Neural progenitor cell (in vitro differentiated cells): ENCODE results near the gene AGPAT4. TPM values are rescaled to one million over a fixed set of nuclear protein-coding genes. Genes with fewer than 3 reads are reported as not detected.
"Not testable (repeated sequence)": the region's sequence is repeated elsewhere in the genome, so short reads cannot be mapped to it uniquely, and the experiment has no call there.

Source experiments
- DNase-seq: peaks from one replicate; pipeline ENCODE4 v3.0.0-alpha.2; 2016; ENCODE audit warnings: low spot score
- H2AFZ ChIP-seq: fragments of 200-600 bp; sonication (generic); replicated peaks from 2 replicates; pipeline ENCODE4 v1.6.1; 2016; ENCODE audit warnings: antibody characterized with exemption
- H3F3A ChIP-seq: fragments of 200-600 bp; sonication (generic); 2 replicates; pipeline ENCODE4 v1.6.1; 2016; ENCODE audit warnings: antibody characterized with exemption, low read depth
- H3K27ac ChIP-seq: fragments of 200-600 bp; sonication (generic); 2 replicates; pipeline ENCODE4 v1.5.1; 2016; ENCODE audit warnings: mild to moderate bottlenecking
- H3K27me3 ChIP-seq: fragments of 200-600 bp; sonication (generic); 2 replicates; pipeline ENCODE4 v1.6.1; 2016; ENCODE audit warnings: mild to moderate bottlenecking, moderate library complexity
- H3K36me3 ChIP-seq: fragments of 200-600 bp; sonication (generic); 2 replicates; pipeline ENCODE4 v1.5.1; 2016
- H3K4me1 ChIP-seq: fragments of 200-600 bp; sonication (generic); 2 replicates; pipeline ENCODE4 v1.6.1; 2016; ENCODE audit warnings: mixed run types
- H3K4me2 ChIP-seq: fragments of 200-600 bp; sonication (generic); 2 replicates; pipeline ENCODE4 v1.6.1; 2016
- H3K4me3 ChIP-seq: fragments of 200-600 bp; sonication (generic); 2 replicates; pipeline ENCODE4 v1.5.1; 2016
- H3K79me2 ChIP-seq: fragments of 200-600 bp; sonication (generic); 2 replicates; pipeline ENCODE4 v1.6.1; 2016; ENCODE audit warnings: low read depth
- H3K9ac ChIP-seq: fragments of 200-600 bp; sonication (generic); 2 replicates; pipeline ENCODE4 v1.6.1; 2016
- H3K9me3 ChIP-seq: fragments of 200-600 bp; sonication (generic); 2 replicates; pipeline ENCODE4 v1.5.1; 2016; ENCODE audit warnings: low read depth
- H4K20me1 ChIP-seq: fragments of 200-600 bp; sonication (generic); 2 replicates; pipeline ENCODE4 v1.6.1; 2016; ENCODE audit warnings: low read depth
- H3K27ac Mint-ChIP-seq: 3 replicates; pipeline ENCODE4 v1.8.0; 2021; ENCODE audit warnings: mixed read lengths
- H3K27me3 Mint-ChIP-seq: 2 replicates; pipeline ENCODE4 v1.8.0; 2022; ENCODE audit warnings: low read depth, mild to moderate bottlenecking, inconsistent platforms, moderate library complexity, mixed read lengths; ENCODE audit not compliant: insufficient read depth
- H3K36me3 Mint-ChIP-seq: 3 replicates; pipeline ENCODE4 v1.8.0; 2021; ENCODE audit warnings: mixed read lengths
- H3K4me1 Mint-ChIP-seq: 3 replicates; pipeline ENCODE4 v1.8.0; 2021; ENCODE audit warnings: mixed read lengths
- H3K4me3 Mint-ChIP-seq: 3 replicates; pipeline ENCODE4 v1.8.0; 2021; ENCODE audit warnings: mild to moderate bottlenecking, moderate library complexity, mixed read lengths
- H3K9me3 Mint-ChIP-seq: 3 replicates; pipeline ENCODE4 v1.8.0; 2020; ENCODE audit warnings: mixed read lengths
- EZH2 ChIP-seq: fragments of 200-600 bp; sonication (generic); IDR thresholded peaks from 2 replicates; pipeline ENCODE4 v1.6.1; 2017; ENCODE audit warnings: antibody characterized with exemption, mild to moderate bottlenecking, moderate library complexity
- EZH2phosphoT487 ChIP-seq: fragments of 200-600 bp; sonication (generic); IDR thresholded peaks from 2 replicates; pipeline ENCODE4 v1.6.1; 2017; ENCODE audit warnings: antibody characterized with exemption
- total RNA-seq: library from RNA; depleted of rRNA; stranded (reverse); fragments of >200 nt; gene quantifications from 2 replicates; pipeline ENCODE4 v1.2.3, GENCODE V29; 2015; ENCODE audit warnings: low replicate concordance
- TF ChIP-seq, protein P1 (sequence below): fragments of 200-600 bp; sonication (generic); IDR thresholded peaks from 2 replicates; pipeline ENCODE4 v1.5.1; 2017; ENCODE audit warnings: antibody characterized with exemption, mild to moderate bottlenecking

Gene AGPAT4
- total RNA-seq, 1 donor from 2014 or later, result 30.5 TPM

GRCh38 chr6:161181121-161181520, 92.7 kb downstream of the AGPAT4 start:
- TF ChIP-seq EZH2, result no peak
- no peak for TF ChIP-seq EZH2phosphoT487
- TF ChIP-seq, protein P1, sequence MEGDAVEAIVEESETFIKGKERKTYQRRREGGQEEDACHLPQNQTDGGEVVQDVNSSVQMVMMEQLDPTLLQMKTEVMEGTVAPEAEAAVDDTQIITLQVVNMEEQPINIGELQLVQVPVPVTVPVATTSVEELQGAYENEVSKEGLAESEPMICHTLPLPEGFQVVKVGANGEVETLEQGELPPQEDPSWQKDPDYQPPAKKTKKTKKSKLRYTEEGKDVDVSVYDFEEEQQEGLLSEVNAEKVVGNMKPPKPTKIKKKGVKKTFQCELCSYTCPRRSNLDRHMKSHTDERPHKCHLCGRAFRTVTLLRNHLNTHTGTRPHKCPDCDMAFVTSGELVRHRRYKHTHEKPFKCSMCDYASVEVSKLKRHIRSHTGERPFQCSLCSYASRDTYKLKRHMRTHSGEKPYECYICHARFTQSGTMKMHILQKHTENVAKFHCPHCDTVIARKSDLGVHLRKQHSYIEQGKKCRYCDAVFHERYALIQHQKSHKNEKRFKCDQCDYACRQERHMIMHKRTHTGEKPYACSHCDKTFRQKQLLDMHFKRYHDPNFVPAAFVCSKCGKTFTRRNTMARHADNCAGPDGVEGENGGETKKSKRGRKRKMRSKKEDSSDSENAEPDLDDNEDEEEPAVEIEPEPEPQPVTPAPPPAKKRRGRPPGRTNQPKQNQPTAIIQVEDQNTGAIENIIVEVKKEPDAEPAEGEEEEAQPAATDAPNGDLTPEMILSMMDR, result no peak
- no peak overlapping the region for H3K27ac ChIP-seq
- H2AFZ ChIP-seq, result no peak overlapping the region
- H3K27me3 Mint-ChIP-seq, result peaks cover 5% of the 10 kb centered on the region
- no peak overlapping the region for H3K4me3 Mint-ChIP-seq
- peaks cover 9% of the 10 kb centered on the region for H3K9me3 ChIP-seq
- no peak overlapping the region for H3K27ac Mint-ChIP-seq
- peaks cover 6% of the 10 kb centered on the region for H3K36me3 ChIP-seq
- H3K4me2 ChIP-seq, result no peak overlapping the region
- no peaks in the 10 kb centered on the region for H4K20me1 ChIP-seq
- no peak overlapping the region for H3K9ac ChIP-seq
- H3K4me1 Mint-ChIP-seq, result no peaks in the 10 kb centered on the region
- no peak overlapping the region for H3K4me3 ChIP-seq
- peaks cover 67% of the 10 kb centered on the region for H3K36me3 Mint-ChIP-seq
- H3K9me3 Mint-ChIP-seq, result peaks cover 58% of the 10 kb centered on the region
- no peak for DNase-seq
- H3K27me3 ChIP-seq, result no peaks in the 10 kb centered on the region
- no peaks in the 10 kb centered on the region for H3K4me1 ChIP-seq
- H3F3A ChIP-seq, result no peaks in the 10 kb centered on the region
- H3K79me2 ChIP-seq, result peaks cover 3% of the 10 kb centered on the region

DNA sequence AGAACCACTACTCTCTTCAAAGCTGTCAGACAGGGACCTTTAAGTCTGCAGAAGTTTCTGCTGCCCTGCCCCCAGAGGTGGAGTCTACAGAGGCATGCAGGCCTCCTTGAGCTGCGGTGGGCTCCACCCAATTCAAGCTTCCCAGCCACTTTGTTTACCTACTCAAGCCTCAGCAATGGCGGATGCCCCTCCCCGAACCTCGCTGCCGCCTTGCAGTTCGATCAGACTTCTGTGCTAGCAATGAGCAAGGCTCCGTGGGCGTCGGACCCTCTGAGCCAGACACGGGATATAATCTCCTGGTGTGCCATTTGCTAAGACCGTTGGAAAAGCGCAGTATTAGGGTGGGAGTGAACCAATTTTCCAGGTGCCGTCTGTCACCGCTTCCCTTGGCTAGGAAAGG, 95.7 kb downstream of the AGPAT4 start:
- not testable (repeated sequence) for H3K27me3 ChIP-seq, H3K4me2 ChIP-seq, H3K27me3 Mint-ChIP-seq, H3K79me2 ChIP-seq, H3K36me3 ChIP-seq, H3K4me1 Mint-ChIP-seq, H3K4me1 ChIP-seq, H3K27ac ChIP-seq, H3K4me3 Mint-ChIP-seq, H3K27ac Mint-ChIP-seq, H4K20me1 ChIP-seq, H3F3A ChIP-seq, H2AFZ ChIP-seq, H3K4me3 ChIP-seq, H3K9me3 ChIP-seq, DNase-seq, H3K9ac ChIP-seq
- H3K36me3 Mint-ChIP-seq, result peaks cover 55% of the 10 kb centered on the region
- peaks cover 62% of the 10 kb centered on the region for H3K9me3 Mint-ChIP-seq

GRCh38 chr6:161176428-161176827, 97.4 kb downstream of the AGPAT4 start:
- not testable (repeated sequence) for H3F3A ChIP-seq, H3K4me3 ChIP-seq, H3K4me1 Mint-ChIP-seq, H2AFZ ChIP-seq, H3K27me3 ChIP-seq, H3K4me2 ChIP-seq, H3K9ac ChIP-seq, H3K36me3 ChIP-seq, H3K27me3 Mint-ChIP-seq, H3K4me1 ChIP-seq, H3K27ac ChIP-seq, H4K20me1 ChIP-seq, H3K9me3 ChIP-seq, H3K4me3 Mint-ChIP-seq, H3K27ac Mint-ChIP-seq, H3K79me2 ChIP-seq, DNase-seq
- H3K36me3 Mint-ChIP-seq, result peaks cover 55% of the 10 kb centered on the region
- peaks cover 65% of the 10 kb centered on the region for H3K9me3 Mint-ChIP-seq

GRCh38 chr6:161172769-161173168, 101.1 kb downstream of the AGPAT4 start:
- not testable (repeated sequence) for H3K27ac ChIP-seq, H3K79me2 ChIP-seq, H3K9ac ChIP-seq, H3K9me3 ChIP-seq, H3K4me3 ChIP-seq, DNase-seq, H3K27me3 Mint-ChIP-seq, H3K27ac Mint-ChIP-seq, H3K4me2 ChIP-seq, H3K4me3 Mint-ChIP-seq, H3K36me3 ChIP-seq, H2AFZ ChIP-seq, H3K27me3 ChIP-seq
- peaks cover 17% of the 10 kb centered on the region for H3F3A ChIP-seq
- Mint-ChIP-seq H3K4me1 (peaks cover 28% of the 10 kb centered on the region), H3K9me3 (peaks cover 59% of the 10 kb centered on the region), H3K36me3 (peaks cover 58% of the 10 kb centered on the region)
- H4K20me1 ChIP-seq, result peaks cover 23% of the 10 kb centered on the region
- peaks cover 12% of the 10 kb centered on the region for H3K4me1 ChIP-seq

DNA sequence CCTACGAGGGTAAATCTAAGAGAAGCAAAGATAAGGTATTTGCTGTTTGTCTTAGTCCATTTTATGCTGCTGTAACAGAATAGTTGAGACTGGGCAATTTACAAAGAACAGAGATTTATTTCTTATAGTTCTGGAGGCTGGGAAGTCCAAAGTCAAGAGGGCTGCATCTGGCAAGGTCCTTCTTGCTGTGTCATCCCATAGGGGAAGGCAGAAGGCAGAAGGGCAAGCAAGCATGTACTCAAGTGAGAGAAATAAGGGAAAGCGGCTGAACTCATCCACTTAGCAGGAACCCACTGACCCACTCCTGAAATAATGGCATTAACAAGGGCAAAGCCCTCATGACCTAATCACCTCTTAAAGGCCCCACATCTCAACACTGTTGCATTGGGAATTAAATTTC, 102.7 kb downstream of the AGPAT4 start:
- Histone ChIP-seq H3K4me3 (no peak overlapping the region), H3K27ac (no peak overlapping the region), H4K20me1 (peaks cover 38% of the 10 kb centered on the region), H3K27me3 (no peaks in the 10 kb centered on the region), H3K9me3 (no peaks in the 10 kb centered on the region), H3K36me3 (no peaks in the 10 kb centered on the region), H3F3A (peaks cover 30% of the 10 kb centered on the region), H2AFZ (no peak overlapping the region), H3K79me2 (peaks cover 8% of the 10 kb centered on the region), H3K4me2 (no peak overlapping the region), H3K4me1 (peaks cover 26% of the 10 kb centered on the region), H3K9ac (no peak overlapping the region)
- no peak overlapping the region for H3K4me3 Mint-ChIP-seq
- TF ChIP-seq, protein P1, result no peak
- no peak for TF ChIP-seq EZH2
- TF ChIP-seq EZH2phosphoT487, result no peak
- peaks cover 51% of the 10 kb centered on the region for H3K36me3 Mint-ChIP-seq
- peaks cover 43% of the 10 kb centered on the region for H3K9me3 Mint-ChIP-seq
- H3K4me1 Mint-ChIP-seq, result peaks cover 40% of the 10 kb centered on the region
- H3K27me3 Mint-ChIP-seq, result peaks cover 4% of the 10 kb centered on the region
- no peak for DNase-seq
- no peak overlapping the region for H3K27ac Mint-ChIP-seq
